ELF-1 (cell line): Measurements from ENCODE around the gene HMGN5.

Source experiments
- DNase-seq: peaks from one replicate; pipeline ENCODE4 v3.0.0-alpha.2; 2016; ENCODE audit warnings: low read depth, low spot score

HMGN5 gene

GRCh38 chrX:81120258-81120935 lies 81.3 kb downstream of the HMGN5 start:
- DNase-seq, result peak; percentile 5

DNA sequence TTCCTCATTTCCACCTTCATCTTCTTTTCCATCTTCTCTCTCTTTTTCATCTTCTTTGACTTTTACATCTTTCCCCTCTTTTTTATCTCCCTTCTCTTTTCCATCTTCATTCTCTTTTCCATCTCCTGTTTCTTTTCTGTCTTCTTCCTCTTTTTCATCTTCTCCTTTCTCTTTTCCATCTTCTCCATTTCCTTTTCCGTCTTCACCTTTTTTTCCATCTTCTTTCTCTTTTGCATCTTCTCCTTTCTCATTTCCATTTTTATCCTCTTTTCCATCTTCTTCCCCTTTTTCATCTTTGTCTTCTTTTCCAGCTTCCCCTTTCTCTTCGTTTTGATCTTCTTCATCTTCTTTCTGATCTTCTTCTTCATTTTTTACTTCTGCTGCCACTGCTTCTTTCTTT lies 87.0 kb downstream of the HMGN5 start:
- no peak for DNase-seq

GRCh38 chrX:81110286-81110685 lies 91.4 kb downstream of the HMGN5 start:
- DNase-seq, result no peak

DNA sequence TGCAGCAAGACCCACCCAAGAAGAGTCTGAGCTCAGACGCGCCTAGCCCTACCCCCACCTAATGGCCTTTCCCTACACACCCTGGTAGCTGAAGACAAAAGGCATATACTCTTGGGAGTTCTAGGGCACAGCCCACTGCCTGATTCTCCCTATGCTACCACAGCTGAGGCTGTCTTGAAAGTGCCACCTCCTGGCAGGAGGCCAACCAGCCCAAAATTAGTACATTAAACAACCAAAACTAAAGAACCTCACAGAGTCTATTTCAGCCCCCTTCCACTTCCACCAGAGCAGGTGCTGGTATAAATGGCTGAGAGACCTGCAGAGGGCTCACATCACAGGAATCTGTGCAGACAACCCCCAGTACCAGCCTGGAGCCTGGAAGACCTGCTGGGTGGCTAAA lies 119.1 kb downstream of the HMGN5 start:
- DNase-seq, result no peak
